ENCODE measurements around the gene CASZ1. TPM values are rescaled to one million over a fixed set of nuclear protein-coding genes. Genes with fewer than 3 reads are reported as not detected.

CASZ1 gene
- total RNA-seq, 1 donor = 0.09 TPM

GRCh38 chr1:10762153-10762523 lies 34.3 kb downstream of the CASZ1 start:
- TF ChIP-seq, protein P1, sequence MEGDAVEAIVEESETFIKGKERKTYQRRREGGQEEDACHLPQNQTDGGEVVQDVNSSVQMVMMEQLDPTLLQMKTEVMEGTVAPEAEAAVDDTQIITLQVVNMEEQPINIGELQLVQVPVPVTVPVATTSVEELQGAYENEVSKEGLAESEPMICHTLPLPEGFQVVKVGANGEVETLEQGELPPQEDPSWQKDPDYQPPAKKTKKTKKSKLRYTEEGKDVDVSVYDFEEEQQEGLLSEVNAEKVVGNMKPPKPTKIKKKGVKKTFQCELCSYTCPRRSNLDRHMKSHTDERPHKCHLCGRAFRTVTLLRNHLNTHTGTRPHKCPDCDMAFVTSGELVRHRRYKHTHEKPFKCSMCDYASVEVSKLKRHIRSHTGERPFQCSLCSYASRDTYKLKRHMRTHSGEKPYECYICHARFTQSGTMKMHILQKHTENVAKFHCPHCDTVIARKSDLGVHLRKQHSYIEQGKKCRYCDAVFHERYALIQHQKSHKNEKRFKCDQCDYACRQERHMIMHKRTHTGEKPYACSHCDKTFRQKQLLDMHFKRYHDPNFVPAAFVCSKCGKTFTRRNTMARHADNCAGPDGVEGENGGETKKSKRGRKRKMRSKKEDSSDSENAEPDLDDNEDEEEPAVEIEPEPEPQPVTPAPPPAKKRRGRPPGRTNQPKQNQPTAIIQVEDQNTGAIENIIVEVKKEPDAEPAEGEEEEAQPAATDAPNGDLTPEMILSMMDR (IDR thresholded peaks at IDR 0.05; ENCODE audit: insufficient read depth, low read length) = no peak
- DNase-seq (ENCODE audit: low read depth) = no peak
- no peak overlapping the region for H3K4me3 ChIP-seq (ENCODE audit: low read depth, low read length)

DNA sequence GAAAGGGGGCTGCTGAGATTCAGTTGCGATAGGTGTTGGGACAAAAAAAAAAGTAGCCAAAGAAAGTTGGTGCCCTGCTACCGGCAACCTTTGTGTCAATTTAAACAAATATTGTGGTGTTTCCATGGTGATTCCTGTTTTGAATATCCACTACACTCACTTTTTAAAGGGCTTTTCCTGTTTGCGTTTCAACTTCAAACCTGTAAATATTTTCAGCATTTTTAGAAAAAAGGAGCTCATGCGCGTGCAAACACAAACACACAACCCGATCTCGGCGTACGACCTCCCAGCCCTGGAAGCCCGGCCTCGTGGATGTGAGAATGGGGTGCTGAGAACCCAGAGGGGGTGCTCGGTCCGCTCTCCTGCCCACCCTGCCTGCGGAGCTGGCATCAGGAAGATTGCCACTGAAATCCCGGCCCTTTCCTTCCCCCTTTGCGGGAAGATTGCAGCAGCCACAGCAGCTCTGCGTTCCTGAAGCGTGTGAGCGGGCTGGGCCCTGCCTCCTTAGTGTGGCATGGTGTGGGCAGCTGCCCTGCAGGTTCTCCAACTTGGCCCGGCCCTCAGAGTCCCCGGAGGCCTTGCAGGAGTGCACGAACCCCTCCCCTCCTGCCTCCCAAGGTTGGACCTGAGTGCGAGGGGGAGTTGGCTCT lies 34.8 kb downstream of the CASZ1 start:
- DNase-seq (ENCODE audit: low read depth) = no peak
- no peak overlapping the region for H3K4me3 ChIP-seq (ENCODE audit: low read depth, low read length)
- TF ChIP-seq, protein P1 (IDR thresholded peaks at IDR 0.05; ENCODE audit: insufficient read depth, low read length) = no peak

- no peak overlapping the region for H3K4me3 ChIP-seq (ENCODE audit: low read depth, low read length)
- TF ChIP-seq, protein P1 (IDR thresholded peaks at IDR 0.05; ENCODE audit: insufficient read depth, low read length) = no peak
- DNase-seq (ENCODE audit: low read depth) = no peak
These were observed 35.6 kb downstream of the CASZ1 start for GRCh38 chr1:10760566-10761502.

DNA sequence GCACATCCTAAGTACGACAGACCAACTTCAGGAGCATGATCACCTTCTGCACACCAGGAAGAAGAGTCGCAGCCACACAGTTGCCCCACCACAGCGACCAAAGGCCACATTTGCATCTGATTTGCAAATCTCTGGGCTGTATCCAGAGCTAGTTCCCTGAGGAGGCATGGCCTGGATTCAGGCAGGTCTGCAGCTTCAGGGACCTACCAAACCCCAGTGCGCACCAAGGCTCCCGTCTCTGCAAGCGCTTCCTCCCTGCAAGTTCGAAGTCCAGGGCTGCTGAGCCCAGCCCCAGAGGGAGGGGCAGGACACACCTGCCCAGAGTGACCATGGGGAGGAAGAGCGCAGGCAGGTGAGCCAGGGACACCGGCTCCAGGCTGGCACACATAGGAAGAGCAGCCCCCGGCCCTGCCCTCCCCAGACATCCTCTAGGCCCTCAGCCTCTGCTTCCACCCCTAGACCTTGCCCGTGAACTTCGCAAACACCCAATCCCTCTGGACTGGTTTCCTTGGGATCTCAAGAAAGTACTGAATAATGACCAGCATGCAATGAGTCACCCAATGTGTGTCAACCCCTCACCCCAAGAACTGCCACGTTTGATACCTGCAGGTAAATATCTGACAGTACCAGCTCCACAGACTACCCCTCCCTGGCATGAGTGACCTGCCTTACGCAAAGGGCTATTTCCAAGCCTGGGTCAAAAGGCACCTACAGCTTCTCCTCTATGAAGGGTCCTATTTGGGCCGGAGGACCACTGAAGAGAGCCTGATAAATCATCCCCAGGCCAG lies 36.8 kb downstream of the CASZ1 start:
- no peak for DNase-seq (ENCODE audit: low read depth)
- TF ChIP-seq, protein P1 (IDR thresholded peaks at IDR 0.05; ENCODE audit: insufficient read depth, low read length) = no peak
- H3K4me3 ChIP-seq (ENCODE audit: low read depth, low read length) = no peak overlapping the region

DNA sequence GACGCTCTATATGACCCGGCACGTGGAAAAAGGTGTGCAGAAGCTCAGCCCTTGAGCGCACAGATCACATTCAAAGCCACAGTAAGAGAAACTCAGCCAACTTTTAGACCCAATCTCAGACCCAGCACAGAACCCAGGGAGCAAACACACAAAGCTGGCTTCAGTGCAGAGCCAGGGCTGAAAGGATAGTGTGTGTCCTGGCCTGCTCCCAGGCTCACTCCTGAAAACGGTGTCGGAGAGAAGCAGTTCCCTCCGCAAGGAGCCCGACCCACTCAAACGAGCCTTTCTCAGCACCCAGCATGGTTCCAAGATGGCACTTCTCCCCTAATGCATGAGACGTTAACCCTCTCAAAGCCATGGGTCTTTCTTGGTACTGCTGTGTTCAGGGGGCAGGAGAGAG lies 39.6 kb downstream of the CASZ1 start:
- TF ChIP-seq, protein P1 (IDR thresholded peaks at IDR 0.05; ENCODE audit: insufficient read depth, low read length) = no peak
- DNase-seq (ENCODE audit: low read depth) = no peak
- H3K4me3 ChIP-seq (ENCODE audit: low read depth, low read length) = no peak overlapping the region

- TF ChIP-seq, protein P1 (IDR thresholded peaks at IDR 0.05; ENCODE audit: insufficient read depth, low read length) = no peak
- DNase-seq (ENCODE audit: low read depth) = peak; percentile 6
- no peak overlapping the region for H3K4me3 ChIP-seq (ENCODE audit: low read depth, low read length)
These were observed 40.4 kb downstream of the CASZ1 start for GRCh38 chr1:10755970-10756521.
